GM19455 (cell line): Measurements from ENCODE around the gene VPREB1.
"Not testable (repeated sequence)": the region's sequence is repeated elsewhere in the genome, so short reads cannot be mapped to it uniquely, and the experiment has no call there.

Experiments used
- ATAC-seq: cut with Tn5 transposase; IDR thresholded peaks from one replicate; pipeline ENCODE4 v1.9.1; 2021; ENCODE audit not compliant: unreplicated experiment

VPREB1 gene

GRCh38 chr22:22213231-22213630, 31.4 kb upstream of the VPREB1 start:
- ATAC-seq: no peak

GRCh38 chr22:22214819-22215329, 29.7 kb upstream of the VPREB1 start:
- no peak for ATAC-seq

GRCh38 chr22:22215659-22216449, 28.7 kb upstream of the VPREB1 start:
- ATAC-seq: no peak

- no peak for ATAC-seq
These were observed 28.1 kb upstream of the VPREB1 start for GRCh38 chr22:22216450-22216959.

GRCh38 chr22:22218302-22218701, 26.3 kb upstream of the VPREB1 start:
- ATAC-seq: no peak

GRCh38 chr22:22219140-22219996, 25.2 kb upstream of the VPREB1 start:
- ATAC-seq: no peak

GRCh38 chr22:22221043-22221442, 23.5 kb upstream of the VPREB1 start:
- ATAC-seq: not testable (repeated sequence)

- no peak for ATAC-seq
These were observed 18.0 kb upstream of the VPREB1 start for GRCh38 chr22:22226448-22227187.

GRCh38 chr22:22228421-22228820, 16.2 kb upstream of the VPREB1 start:
- no peak for ATAC-seq

GRCh38 chr22:22228921-22229320, 15.7 kb upstream of the VPREB1 start:
- ATAC-seq: no peak

- no peak for ATAC-seq
These were observed 14.7 kb upstream of the VPREB1 start for GRCh38 chr22:22229683-22230420.

GRCh38 chr22:22230438-22230837, 14.1 kb upstream of the VPREB1 start:
- no peak for ATAC-seq

- ATAC-seq: no peak
These were observed 11.5 kb upstream of the VPREB1 start for GRCh38 chr22:22233081-22233480.

GRCh38 chr22:22235558-22235957, 9.0 kb upstream of the VPREB1 start:
- ATAC-seq: no peak

- ATAC-seq: no peak
These were observed 7.1 kb upstream of the VPREB1 start for GRCh38 chr22:22237521-22237920.

- ATAC-seq: no peak
These were observed 5.2 kb upstream of the VPREB1 start for GRCh38 chr22:22239311-22239939.

- ATAC-seq: no peak
These were observed 3.1 kb upstream of the VPREB1 start for GRCh38 chr22:22241554-22241898.

GRCh38 chr22:22242488-22242887, 2.1 kb upstream of the VPREB1 start:
- no peak for ATAC-seq

- no peak for ATAC-seq
These were observed 1.4 kb upstream of the VPREB1 start for GRCh38 chr22:22243033-22243680.
